ENCODE results near the gene IVD.

- no peak for TF ChIP-seq CTCF (conservative IDR thresholded peaks at IDR 0.05 in 1 of 2, IDR thresholded peaks at IDR 0.05 in 1 of 2; ENCODE audit: extremely low read depth in 1 of 2, insufficient read depth in 1 of 2, low read depth in 1 of 2, low read length in 2 of 2)
- TF ChIP-seq EZH2 (IDR thresholded peaks at IDR 0.05; ENCODE audit: borderline replicate concordance, low read length) = no peak
These were observed 30.1 kb downstream of the IVD start for GRCh38 chr15:40435710-40436089.
